ENCODE results near the gene CLDND2.

The CLDND2 gene

GRCh38 chr19:51386882-51387520 lies 18.2 kb upstream of the CLDND2 start:
- DNase-seq (ENCODE audit: extremely low read depth in 1 of 2, low read depth in 1 of 2), result no peak

GRCh38 chr19:51382004-51382403 lies 13.2 kb upstream of the CLDND2 start:
- DNase-seq (ENCODE audit: extremely low read depth in 1 of 2, low read depth in 1 of 2), result no peak

GRCh38 chr19:51380379-51380778 lies 11.6 kb upstream of the CLDND2 start:
- DNase-seq (ENCODE audit: extremely low read depth in 1 of 2, low read depth in 1 of 2), result no peak

- DNase-seq (ENCODE audit: extremely low read depth in 1 of 2, low read depth in 1 of 2), result no peak
Measured at GRCh38 chr19:51377422-51377821, 8.6 kb upstream of the CLDND2 start.

- DNase-seq (ENCODE audit: extremely low read depth in 1 of 2, low read depth in 1 of 2), result no peak
Measured at GRCh38 chr19:51375504-51376221, 6.9 kb upstream of the CLDND2 start.

- DNase-seq (ENCODE audit: extremely low read depth in 1 of 2, low read depth in 1 of 2), result peak; percentile 83 to 94
Measured at GRCh38 chr19:51372649-51373504, 4.1 kb upstream of the CLDND2 start, which contains the start of gene NKG7. TSS of gene NKG7 (minus strand) at chr19:51372654. CDS start at chr19:51372535, 119 bp downstream.

- DNase-seq (ENCODE audit: extremely low read depth in 1 of 2, low read depth in 1 of 2), result no peak
Measured at GRCh38 chr19:51372021-51372648, 3.3 kb upstream of the CLDND2 start.

- DNase-seq (ENCODE audit: extremely low read depth in 1 of 2, low read depth in 1 of 2), result no peak
Measured at GRCh38 chr19:51371186-51371690, 2.4 kb upstream of the CLDND2 start.

GRCh38 chr19:51370230-51370629 lies 1.4 kb upstream of the CLDND2 start:
- DNase-seq (ENCODE audit: extremely low read depth in 1 of 2, low read depth in 1 of 2), result no peak

GRCh38 chr19:51367565-51368365 lies 1.0 kb downstream of the CLDND2 start:
- peak; percentile 98 to 99 for DNase-seq (ENCODE audit: extremely low read depth in 1 of 2, low read depth in 1 of 2)

- no peak for DNase-seq (ENCODE audit: extremely low read depth in 1 of 2, low read depth in 1 of 2)
Measured at GRCh38 chr19:51367255-51367564, 1.6 kb downstream of the CLDND2 start.

GRCh38 chr19:51366389-51367254 lies 2.2 kb downstream of the CLDND2 start:
- peak; percentile 89 to 97 for DNase-seq (ENCODE audit: extremely low read depth in 1 of 2, low read depth in 1 of 2)

- DNase-seq (ENCODE audit: extremely low read depth in 1 of 2, low read depth in 1 of 2), result no peak
Measured at GRCh38 chr19:51365965-51366388, 2.8 kb downstream of the CLDND2 start, which contains the start of gene ETFB. TSS of gene ETFB (minus strand) at chr19:51366388. CDS start at chr19:51366326, 62 bp downstream.

GRCh38 chr19:51365211-51365964 lies 3.4 kb downstream of the CLDND2 start:
- DNase-seq (ENCODE audit: extremely low read depth in 1 of 2, low read depth in 1 of 2), result no peak

GRCh38 chr19:51364200-51365106 lies 4.3 kb downstream of the CLDND2 start:
- DNase-seq (ENCODE audit: extremely low read depth in 1 of 2, low read depth in 1 of 2), result no peak

- no peak for DNase-seq (ENCODE audit: extremely low read depth in 1 of 2, low read depth in 1 of 2)
Measured at GRCh38 chr19:51361239-51361638, 7.6 kb downstream of the CLDND2 start.

GRCh38 chr19:51359294-51359693 lies 9.5 kb downstream of the CLDND2 start:
- no peak for DNase-seq (ENCODE audit: extremely low read depth in 1 of 2, low read depth in 1 of 2)
